Activated CD8-positive, alpha-beta memory T cell treated with anti-CD3 and anti-CD28 coated beads, Interleukin-2, amount 50 U/mL, for 4 hours (primary cell): ENCODE data around the gene ABR.
"Not testable (repeated sequence)": the region's sequence is repeated elsewhere in the genome, so short reads cannot be mapped to it uniquely, and the experiment has no call there.

Experiments
- DNase-seq: peaks from one replicate; pipeline ENCODE4 v3.0.0-alpha.2; 2020

Gene ABR

DNA sequence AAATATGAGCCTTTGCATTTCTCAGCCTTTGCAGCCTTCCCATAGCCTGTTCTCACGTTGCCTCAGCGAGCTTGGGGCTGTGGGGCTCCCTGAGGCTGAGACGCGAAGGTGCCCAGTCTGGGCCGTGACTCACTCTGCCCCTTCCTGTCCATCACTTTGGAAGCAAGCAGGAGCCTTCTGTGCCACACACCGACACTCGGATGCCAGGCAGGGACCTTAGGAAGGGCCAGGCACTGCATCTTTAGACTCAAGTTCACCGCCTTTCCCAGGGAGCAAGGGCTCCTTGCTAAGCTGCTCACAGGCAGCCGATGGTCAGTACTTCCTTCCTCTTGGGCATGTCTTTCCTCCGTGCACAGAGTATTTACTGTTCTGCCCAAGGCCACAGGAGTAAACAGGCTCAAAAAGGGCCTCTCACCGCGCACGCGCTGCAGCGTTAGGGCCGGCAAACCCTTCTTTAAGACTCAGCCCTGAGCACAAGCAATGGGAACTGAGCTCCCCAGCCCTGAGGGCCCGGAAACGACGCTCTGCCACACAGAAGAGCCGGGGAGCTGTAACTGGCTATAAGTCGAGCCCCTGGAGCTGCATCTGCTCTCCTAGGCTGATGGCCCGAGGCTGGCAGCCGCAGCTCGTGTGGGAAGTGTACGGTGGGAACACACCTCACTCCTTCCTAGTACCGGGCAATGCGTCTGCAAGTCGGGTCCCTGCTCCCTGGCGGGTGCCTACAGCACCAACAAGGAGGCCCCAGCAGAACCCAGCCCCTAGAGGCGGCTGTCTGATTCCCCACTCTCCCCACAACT, 175.6 kb downstream of the ABR start:
- DNase-seq: no peak

DNA sequence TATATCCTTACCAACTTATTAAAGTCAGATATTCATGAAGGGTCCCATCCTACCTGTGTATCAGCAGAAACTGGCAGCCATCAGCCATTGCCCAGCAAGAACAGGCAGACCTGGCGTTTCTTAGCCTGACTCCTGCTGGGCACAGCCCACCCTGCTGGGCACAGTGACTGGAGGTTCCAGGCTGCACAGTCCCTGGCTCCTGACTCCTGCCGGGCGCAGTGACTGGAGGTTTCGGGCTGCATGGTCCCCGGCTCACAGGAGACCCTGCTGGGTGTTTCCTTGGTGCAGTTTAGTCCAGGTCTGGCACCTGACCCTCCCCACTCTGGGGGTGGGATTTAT, 176.2 kb downstream of the ABR start:
- DNase-seq: no peak

DNA sequence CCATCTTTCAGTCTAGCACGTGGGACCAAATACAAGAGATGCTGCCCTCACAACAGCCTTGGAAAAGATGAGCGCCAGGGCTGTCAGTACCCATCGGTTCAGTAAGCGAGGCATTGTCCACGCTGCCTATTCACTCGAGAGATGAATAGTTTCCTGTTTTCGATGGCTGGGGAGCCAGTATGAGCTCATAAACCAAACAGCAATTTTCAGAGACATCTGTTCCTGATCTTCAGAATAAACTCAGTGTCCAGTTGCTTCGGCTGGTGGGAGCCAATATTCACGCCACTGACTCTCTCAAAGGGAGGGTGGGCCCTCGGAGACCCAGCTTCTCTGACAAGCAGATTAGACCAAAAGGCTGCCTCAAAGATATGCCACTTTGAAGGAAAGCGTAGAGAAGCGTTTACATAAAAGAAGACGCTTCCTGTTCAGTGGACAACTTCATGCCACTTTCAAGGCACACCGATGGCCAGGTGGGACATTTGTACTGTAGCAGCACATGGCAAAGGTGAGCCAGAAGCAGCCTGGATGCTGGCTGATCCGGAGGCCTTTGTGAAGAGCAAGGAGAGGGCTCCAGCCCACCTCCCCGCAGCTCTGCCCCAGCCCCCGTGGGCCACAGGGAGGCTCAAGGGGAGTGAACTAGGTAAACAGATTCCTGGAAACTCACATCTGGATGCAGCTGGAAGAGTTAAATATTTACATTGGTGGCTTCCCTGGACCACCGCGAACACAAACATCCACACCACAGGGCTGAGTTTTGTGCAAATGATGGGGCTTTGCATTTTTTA, 176.8 kb downstream of the ABR start:
- no peak for DNase-seq

DNA sequence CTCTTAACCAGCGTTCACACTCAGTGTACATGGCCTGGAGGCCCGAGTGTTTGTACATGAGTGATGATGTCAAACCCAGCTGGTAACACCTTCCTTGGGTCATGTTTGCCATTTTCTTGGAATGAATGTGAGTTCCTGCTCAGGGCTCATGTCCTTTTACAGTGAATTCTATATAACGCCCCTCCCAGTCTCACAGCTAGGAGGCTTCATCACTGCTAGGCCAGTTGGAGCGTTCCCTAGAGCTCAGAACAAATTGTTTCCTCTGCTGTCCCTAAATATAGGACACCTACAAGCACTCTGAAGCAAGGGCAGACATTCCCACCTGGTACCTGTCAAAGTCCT, 177.4 kb downstream of the ABR start:
- DNase-seq: no peak

DNA sequence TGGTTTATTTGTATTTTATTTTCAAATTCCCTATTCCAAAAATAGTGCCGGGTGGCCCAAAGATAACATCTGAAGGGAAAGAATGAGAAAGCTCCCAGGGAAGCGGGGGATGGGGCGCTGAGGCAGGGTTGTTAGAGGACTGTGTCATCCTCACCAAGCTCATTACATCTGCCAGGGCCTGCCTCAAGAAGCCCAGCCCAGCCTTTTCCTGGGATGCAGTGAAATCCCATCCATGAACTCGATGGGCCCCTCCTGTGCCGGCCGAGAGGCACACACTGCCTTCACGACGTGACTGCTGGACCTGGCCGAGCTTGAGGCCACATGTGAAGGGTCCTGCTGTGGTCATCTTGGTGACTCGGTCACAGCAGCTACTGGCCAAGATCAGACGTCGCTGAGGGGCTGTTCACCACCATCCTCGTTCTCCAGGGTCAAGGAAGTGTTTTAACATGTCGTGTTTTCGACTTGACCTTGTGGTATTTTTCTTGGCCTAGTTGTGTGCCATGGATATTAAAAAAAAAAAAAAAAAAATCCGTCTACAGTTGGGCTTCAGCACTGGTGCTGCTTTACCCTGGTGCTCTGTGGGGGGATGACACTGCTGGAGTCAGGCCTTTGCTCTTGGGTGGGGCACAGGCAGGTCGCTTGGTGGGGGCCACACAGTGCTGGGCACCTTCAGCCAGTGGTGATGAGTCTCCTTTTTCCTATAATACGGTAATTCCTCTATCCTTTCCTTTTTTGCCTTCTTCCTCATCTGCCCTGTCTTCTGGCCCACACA, 178.0 kb downstream of the ABR start:
- no peak for DNase-seq

DNA sequence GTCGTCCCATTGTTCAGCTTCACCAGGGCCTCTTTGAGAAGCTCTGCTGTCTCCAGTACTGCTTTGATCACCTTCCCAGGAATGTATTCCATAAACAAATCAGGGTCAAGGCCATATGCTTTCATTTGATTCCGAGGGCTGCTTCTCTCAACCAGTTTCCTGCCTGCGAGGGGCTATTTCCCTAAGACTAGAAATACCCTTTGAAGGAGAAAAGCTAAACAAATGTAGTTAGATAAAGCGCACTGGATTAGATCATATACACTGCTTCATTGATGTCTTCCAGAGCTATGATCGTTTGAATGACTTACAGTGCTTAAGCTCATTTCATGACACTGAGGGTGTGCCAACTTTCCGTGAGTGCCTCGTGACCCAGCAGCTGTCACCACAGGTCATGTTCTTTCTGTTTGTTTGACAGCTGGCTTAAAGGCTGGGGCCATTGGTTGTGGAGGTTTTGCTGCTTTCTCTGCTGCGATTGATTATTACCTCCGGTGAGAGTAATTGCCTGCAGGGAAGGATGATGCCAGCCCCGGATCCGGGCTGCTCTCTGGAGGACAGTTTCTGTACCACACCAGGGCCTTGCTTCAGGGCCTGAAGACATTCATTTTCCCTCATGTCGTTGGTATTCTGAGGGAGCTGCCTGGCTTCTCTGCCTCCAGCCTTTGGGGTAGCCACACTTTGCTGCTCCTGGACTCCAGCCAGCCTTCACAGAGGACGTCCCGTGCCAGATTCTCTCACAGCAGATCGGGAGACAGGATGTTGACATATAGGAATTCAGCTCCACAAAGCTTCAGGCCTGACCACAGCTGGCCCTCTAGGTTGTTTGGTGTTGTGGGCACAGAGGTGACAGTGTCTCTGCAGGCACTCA, 179.0 kb downstream of the ABR start:
- DNase-seq: no peak

DNA sequence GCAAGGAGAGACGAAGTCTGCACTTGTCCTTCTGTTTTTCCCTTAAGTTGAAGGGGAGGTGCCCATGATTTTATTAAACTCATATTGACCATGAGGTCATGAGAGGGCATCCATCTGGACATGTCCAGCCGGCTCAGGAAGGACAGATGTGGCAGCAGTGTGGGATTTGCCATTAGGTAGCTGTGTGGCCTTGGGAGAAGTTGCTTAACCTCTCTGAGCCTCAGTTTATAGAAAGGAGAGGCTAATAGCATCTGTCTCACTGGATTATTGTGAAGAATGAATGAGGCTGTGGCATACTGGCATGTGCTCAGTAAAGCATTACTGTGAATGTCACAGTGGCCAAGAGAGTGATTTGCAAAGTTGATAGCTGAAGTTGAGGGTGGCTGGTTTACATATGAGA, 181.7 kb downstream of the ABR start:
- no peak for DNase-seq

DNA sequence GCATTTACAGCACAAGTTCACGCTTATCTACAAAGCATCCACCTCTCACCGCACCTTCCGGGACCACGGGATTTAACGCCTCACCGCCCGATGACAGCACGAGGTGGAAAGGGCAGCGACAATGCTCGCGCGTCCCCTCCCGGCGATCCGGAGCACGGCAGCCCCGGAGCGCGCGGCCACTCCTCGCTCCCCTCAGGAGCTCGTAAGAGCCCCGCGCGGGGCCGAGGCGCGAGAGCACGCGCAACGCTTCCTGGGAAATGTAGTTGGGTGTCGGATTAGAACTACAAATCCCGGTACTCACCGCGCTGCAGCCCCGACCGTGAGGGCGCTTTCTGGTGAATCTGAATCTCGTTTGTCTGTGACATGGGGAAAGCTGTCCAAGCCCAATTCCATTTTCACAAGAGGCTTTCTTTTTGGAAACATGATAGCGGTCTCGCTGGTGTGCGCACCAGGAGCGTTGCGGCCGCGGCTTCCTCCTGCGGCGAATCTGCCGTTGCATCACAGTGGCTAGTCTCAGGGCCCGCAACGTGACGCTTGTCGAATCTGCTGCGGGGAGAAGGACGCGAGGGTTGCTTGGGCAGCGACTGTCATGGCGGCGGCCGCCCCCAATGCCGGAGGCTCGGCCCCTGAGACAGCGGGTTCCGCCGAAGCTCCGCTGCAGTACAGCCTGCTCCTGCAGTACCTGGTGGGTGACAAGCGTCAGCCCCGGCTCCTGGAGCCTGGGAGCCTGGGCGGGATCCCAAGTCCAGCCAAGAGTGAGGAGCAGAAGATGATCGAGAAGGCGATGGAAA, 183.0 kb downstream of the ABR start, which contains the start of gene TIMM22:
TSS of gene TIMM22 (plus strand) at position 576 of the 791 bp plus-strand sequence. CDS start at position 590, 14 bp downstream.
- DNase-seq: peak; percentile 89

DNA sequence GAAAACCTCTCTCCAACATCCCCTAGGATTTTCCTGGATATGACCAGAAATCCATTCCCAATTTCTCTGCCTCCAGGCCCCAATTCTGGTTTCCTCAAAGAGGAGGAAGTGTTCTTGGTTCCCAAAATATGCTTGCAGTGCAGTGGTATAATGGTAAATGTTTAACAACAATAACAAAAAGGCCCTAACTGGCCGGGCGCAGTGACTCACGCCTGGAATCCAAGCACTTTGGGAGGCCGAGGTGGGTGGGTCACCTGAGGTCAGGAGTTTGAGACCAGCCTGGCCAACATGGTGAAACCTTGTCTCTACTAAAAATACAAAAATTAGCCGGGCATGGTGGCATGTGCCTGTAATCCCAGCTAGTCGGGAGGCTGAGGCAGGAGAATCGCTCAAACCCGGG, 184.5 kb downstream of the ABR start:
- DNase-seq: not testable (repeated sequence)

DNA sequence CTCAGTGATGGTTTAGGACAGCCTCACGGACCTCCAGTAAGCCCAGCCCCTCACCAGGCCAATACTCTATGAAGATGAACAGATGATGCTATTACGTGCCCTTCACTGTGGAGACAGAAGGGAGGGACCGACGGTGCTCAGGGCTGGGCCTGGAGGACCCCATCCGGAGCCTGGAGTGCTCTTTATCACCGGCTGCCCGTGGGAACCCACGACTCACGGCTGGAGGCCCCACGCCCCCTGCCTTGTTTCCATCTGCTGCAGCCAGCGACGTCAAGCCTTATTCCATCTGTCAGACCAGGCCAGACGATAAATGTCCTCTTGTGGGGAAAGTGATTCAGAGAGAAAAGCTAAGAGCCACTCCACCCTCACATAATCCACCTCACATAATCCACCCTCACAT, 186.8 kb downstream of the ABR start:
- DNase-seq: no peak

DNA sequence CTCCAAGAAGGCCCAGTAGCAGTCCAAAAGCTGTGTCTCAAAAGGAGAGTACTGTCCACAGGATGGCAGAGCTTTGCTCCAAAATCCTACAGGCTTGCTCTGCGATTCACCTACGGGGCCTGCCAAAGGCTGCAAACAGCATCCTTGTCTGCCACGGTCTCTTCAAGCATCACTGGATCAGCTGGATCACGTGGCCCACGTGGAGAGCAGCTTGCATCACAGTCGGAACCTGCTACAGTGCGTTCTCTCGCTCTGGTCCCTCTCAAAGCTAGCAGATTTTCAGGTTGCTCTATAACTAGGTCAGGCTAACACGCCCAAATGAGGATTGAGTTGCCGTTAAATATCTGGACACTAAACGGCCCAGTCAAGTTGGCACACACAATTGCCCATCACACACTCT, 191.2 kb downstream of the ABR start:
- no peak for DNase-seq

DNA sequence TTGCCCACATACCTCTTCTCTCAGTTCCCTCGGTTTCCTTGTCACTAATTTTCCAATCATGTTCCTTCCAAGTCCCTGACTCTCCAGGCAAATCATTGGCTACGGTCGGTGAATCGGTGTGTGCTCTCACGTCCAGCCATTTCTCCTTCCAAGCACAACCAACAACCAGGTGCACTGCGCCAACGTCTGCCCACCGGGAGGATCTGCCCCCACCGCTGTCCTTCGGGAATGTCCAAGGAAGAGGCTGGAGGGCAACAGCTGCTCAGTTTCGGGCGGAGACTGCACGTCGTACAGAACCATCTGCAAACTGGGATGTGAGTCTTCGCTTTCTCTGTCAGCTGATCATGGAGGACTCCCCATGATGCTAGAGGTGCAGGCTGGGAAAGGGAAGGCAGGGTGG, 191.8 kb downstream of the ABR start:
- DNase-seq: no peak

DNA sequence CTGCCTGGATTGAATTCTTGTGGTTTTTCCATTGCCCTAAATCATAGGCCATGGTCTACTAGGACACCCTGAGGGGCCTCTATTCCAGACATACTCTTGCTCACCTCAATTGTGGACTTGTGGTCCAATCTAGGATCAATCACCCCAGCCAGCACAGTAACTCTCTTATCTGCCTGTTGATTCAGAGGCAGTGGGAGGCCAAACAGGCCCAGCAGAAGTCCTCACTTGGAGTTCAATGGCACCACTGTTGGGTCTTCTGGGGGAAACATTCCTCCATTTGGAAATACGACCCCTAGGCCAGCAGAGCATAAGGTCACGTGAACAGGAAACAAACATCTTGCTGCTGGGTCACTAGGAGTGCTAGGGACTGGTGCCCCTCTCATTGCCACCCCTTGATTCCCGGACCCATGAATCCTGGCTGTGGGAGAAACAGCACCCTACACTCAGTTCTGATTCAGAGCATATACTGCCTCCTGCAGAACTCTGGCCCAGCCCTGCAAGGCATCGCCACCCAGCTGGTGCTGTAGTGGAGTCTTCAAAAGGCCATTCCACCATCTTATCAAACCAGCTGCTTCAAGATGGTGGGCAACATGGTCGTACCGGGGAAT, 193.4 kb downstream of the ABR start:
- DNase-seq: no peak

DNA sequence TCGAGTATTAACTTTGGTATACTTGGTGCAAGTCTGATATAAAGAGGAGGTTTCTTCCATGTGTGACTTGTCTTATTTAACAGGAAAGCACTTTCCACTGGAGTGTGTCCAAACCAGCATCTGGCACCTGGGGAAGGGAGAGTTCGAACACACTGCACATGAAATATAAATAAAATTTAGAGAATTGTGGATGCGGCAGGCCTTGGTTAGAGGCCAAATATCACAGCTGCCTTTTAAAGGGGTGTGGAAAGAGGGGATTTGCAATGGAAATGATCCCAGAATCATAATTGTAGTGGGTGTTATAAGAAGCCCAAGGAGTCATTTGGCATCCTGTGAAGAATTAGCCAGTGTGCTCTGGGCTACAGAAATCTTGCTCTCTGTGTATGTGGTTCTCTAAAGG, 195.9 kb downstream of the ABR start:
- no peak for DNase-seq

DNA sequence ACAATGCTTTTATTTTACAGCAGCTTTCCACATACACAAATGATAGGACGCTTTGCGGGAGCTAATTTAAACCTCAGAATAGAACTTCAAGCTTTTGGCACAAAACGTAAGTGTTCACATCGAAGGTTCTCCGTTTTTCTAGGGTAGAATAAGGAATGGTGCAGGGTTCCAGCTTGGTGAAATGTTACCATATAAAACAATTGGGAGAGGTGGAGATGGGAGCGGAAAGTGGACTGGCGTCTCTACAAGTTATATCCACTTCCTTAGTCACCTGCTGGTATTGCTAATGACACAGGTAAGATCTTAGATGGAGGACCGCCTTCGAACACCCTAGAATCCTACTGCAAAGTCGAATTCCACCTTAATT, 198.5 kb downstream of the ABR start:
- DNase-seq: no peak

DNA sequence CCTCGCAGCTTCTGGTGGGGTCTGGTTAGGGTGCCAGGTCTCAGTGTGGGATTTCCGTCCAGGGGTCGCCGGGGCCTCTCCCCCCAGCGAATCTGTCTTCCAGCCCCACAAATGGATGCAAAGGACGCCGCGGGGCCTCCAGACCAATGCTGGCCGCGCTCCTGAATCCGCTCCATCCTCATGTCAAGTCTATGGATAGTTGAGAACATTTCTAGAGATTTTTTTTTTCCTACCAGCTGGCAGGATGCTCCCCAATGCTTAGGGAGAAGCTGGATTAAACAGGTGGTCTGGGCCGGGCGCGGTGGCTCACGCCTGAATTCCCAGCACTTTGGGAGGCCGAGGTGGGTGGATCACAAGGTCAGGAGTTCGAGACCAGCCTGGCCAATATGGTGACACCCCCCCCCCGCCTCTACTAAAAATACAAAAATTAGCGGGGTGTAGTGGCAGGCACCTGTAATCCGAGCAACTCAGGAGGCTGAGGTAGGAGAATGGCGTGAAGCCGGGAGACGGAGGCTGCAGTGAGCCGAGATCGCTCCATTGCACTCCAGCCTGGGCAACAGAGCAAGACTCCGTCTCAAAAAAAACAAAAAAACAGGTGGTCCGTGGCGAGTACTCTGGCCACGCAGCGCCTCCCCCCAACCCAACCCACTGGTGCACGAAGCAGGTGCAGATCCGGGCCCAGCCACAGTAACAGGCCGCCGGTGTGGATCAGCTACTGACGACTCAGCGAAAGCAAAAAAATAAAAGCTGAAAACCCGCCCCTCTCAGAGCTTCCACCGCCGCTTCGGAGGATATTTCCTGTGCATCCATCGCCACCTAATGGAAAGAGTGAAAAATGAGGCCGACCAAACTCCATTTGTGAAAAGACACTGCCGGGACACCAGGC, 199.1 kb downstream of the ABR start:
- peak; percentile 69 for DNase-seq

DNA sequence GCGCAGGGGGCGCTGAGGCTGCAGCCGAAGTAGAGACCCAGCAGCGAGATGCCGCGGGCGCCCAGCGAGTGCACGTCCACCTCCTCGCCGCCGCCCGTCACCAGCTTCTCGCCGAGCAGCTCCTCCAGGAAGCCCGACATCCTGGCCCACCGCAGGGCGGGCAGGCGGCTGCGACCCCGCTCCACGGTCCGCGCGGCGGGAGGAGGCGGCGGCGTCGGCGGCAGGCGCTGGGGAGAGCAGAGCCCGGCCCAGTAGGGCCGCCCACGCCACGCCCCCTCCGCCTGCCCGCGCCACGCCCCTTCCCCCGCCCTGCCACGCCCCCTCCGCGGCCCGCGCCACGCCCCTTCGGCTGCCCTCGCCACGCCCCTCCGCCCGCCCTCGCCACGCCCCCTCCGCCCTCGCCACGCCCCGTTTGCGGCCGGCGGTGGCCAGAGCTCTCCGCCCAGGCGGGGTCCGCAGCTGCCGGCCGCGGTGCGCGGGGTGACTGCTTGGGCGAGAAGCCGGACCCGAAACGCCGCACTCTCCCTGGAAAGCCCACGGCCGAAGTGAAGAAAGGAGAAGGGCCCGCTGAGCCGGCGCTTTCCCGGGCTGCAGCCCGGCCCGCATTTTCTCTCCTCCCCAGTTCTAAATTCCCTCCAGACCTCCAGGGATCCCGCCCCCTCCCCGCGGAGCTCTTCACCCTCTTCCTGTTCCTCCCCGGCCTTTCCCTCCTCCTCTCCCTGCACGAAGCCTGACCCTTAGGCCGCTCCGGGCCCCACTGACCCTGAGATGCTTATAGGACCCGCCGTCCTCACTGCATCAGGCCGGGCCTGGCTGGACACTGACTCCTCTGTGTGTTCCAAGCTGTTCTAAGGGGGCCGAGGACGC, 200.0 kb downstream of the ABR start, which contains the start of gene NXN:
TSS of gene NXN (minus strand) at position 238 of the 867 bp plus-strand sequence.
- peak; percentile 91 for DNase-seq

DNA sequence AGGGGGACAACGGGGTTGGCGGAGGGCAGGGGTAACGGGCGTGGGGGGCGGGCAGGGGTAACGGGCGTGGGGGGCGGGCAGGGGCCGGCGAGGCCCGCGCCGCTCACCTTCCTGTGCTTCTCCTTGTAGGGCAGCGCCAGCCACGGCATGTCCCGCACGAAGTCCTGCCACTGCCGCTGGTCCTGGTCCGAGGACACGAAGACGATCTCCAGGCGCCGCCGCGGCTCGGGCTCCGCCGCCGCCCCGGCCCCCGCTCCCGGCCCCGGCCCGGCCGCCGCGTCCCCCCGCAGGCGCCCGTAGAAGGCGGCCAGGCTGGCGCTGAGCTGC, 200.6 kb downstream of the ABR start:
- DNase-seq: no peak
